Aorta (tissue), 5 donors: ENCODE measurements around the gene COL25A1. TPM values are rescaled to one million over a fixed set of nuclear protein-coding genes. Genes with fewer than 3 reads are reported as not detected.

Experiments
- ATAC-seq: fragments of 200-7000 bp; cut with Tn5 transposase; one replicate; pipeline ENCODE4 v1.9.1; 2022; ENCODE audit warnings: moderate library complexity; ENCODE audit not compliant: low FRiP score
- DNase-seq, 2 donors: peaks; one replicate each; pipeline ENCODE4 v3.0.0-alpha.2; 2020
- H3K27ac ChIP-seq, 2 donors: one replicate each; pipeline ENCODE4 v1.5.1; 2013; ENCODE audit warnings: low read length in 2 of 2, mild to moderate bottlenecking in 2 of 2, moderate library complexity in 2 of 2, control low read depth in 1 of 2, inconsistent platforms in 1 of 2, low read depth in 1 of 2
- H3K27me3 ChIP-seq, 2 donors: one replicate each; pipeline ENCODE4 v1.6.1; 2013; ENCODE audit warnings: control low read depth in 1 of 2, low read length in 1 of 2, mild to moderate bottlenecking in 1 of 2, moderate library complexity in 1 of 2; ENCODE audit not compliant: insufficient read depth in 2 of 2, control insufficient read depth in 1 of 2
- H3K36me3 ChIP-seq, 2 donors: one replicate each; pipeline ENCODE4 v1.6.1; 2013; ENCODE audit warnings: control low read depth in 1 of 2, low read length in 1 of 2, mild to moderate bottlenecking in 1 of 2; ENCODE audit not compliant: insufficient read depth in 2 of 2, control insufficient read depth in 1 of 2
- H3K4me1 ChIP-seq, 2 donors: one replicate each; pipeline ENCODE4 v1.6.1; 2013; ENCODE audit warnings: low read length in 2 of 2, control low read depth in 1 of 2, mild to moderate bottlenecking in 1 of 2, moderate library complexity in 1 of 2; ENCODE audit not compliant: insufficient read depth in 2 of 2, control insufficient read depth in 1 of 2
- H3K4me3 ChIP-seq, 2 donors: one replicate each; pipeline ENCODE4 v1.5.1; 2013; ENCODE audit warnings: low read length in 2 of 2, control low read depth in 1 of 2, mild to moderate bottlenecking in 1 of 2
- H3K9me3 ChIP-seq: one replicate; pipeline ENCODE4 v1.6.1; 2013; ENCODE audit warnings: mild to moderate bottlenecking, low read length; ENCODE audit not compliant: control insufficient read depth
- WGBS, 2 donors: extraction: QIAGEN DNeasy Blood & Tissue Kit; methylation state at CpG; one replicate each; pipeline ENCODE4 v1.1.7; 2013; 5-methylcytosine and 5-hydroxymethylcytosine counted together
- intact Hi-C, 2 donors: fragments of 100-400 bp; cut with DNase I; formaldehyde crosslinking; loops; one replicate each; pipeline versions ENCODE4 v1.14.2 to v1.15.0; 2022
- polyA plus RNA-seq, 2 donors: library from polyadenylated mRNA; stranded (reverse); fragments of 200-250 nt; gene quantifications; one replicate each; pipeline ENCODE4 v1.2.3, GENCODE V29; 2013
- total RNA-seq, 2 donors: library from RNA; stranded (reverse); fragmentation: NEBNext Ultra II Directional; extraction: Animal tissue kit (Norgen Biotek cat#: 25700); gene quantifications; one replicate each; pipeline ENCODE4 v1.2.1, GENCODE V29; 2021
- donor health status: healthy with polysubstance abuse.
- donor health status: Bipolar disorder and iron deficiency.
- donor health status: DM: no; HTN: no; CAD: no.
- donor health status: DM: no; HTN: no; CAD: no.
- donor health status: DM: yes; HTN: yes; CAD: no.

The COL25A1 gene
- total and polyA plus RNA-seq, 4 donors, result 0.08 to 8.1 (median 1.3) TPM

DNA sequence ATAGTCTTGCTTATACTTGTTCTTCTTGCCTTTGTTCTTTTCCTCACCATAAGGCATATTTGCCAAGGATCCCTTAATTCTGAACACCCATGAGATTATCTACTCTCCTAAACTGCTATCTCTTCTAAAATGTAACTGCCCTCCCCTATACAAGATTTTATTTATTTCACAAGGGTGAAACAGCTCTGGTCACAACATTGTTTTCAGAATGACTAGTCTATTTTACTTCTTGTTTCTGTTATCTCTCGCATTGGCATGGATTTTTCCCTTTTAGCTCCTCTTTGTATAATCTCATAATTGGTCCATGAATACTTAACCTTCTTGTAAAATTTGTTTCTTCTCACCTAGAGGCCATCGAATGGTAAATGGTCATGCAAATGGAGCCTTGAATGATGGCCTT is 17.2 kb upstream of the COL25A1 start:
- Histone ChIP-seq H3K27me3 (peaks cover 0 to 2% of the 10 kb centered on the region in 2 donors), H3K4me3 (no peak overlapping the region), H3K27ac (no peak overlapping the region), H3K4me1 (no peaks in the 10 kb centered on the region), H3K9me3 (peaks cover 2% of the 10 kb centered on the region), H3K36me3 (no peaks in the 10 kb centered on the region)
- no peak for DNase-seq
- intact Hi-C loops, result no loop called here
- ATAC-seq, result no peak
- WGBS, 2 donors, result 89 to 95% methylated on average over 2 of the region's 2 CpGs

DNA sequence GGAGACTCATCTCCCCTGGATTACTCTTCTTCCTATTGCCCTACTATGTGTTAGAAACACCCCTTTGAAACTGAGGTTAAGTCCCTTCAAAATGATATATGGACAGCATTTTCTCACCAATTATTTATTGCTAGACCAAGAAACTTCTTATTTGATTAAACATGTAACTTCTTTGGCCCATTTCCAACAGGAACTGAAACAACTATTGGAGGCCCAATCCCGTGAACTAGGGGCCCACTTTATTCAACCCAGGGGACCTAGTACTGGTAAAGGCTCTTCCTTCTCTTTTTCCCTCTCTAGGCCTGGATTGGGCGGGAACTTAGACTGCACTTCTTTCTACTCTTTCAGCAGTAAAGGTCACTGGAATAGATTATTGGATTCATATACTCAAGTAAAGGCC is 16.7 kb upstream of the COL25A1 start:
- Histone ChIP-seq H3K36me3 (no peaks in the 10 kb centered on the region), H3K4me3 (no peak overlapping the region), H3K27me3 (peaks cover 0 to 2% of the 10 kb centered on the region in 2 donors), H3K9me3 (peaks cover 3% of the 10 kb centered on the region), H3K4me1 (no peaks in the 10 kb centered on the region), H3K27ac (no peak overlapping the region)
- no peak for ATAC-seq
- intact Hi-C loops, result no loop called here
- 74 to 78% methylated on average over 2 of the region's 2 CpGs for WGBS, 2 donors
- DNase-seq, result no peak

- Histone ChIP-seq H3K9me3 (peaks cover 2% of the 10 kb centered on the region), H3K4me1 (no peaks in the 10 kb centered on the region), H3K27me3 (peaks cover 0 to 3% of the 10 kb centered on the region in 2 donors), H3K4me3 (no peak overlapping the region), H3K27ac (no peak overlapping the region), H3K36me3 (no peaks in the 10 kb centered on the region)
- intact Hi-C loops, result no loop called here
- ATAC-seq, result no peak
- 87 to 90% methylated on average over 2 of the region's 2 CpGs for WGBS, 2 donors
- DNase-seq, result no peak
These were observed 13.4 kb upstream of the COL25A1 start for GRCh38 chr4:109315818-109316217.

DNA sequence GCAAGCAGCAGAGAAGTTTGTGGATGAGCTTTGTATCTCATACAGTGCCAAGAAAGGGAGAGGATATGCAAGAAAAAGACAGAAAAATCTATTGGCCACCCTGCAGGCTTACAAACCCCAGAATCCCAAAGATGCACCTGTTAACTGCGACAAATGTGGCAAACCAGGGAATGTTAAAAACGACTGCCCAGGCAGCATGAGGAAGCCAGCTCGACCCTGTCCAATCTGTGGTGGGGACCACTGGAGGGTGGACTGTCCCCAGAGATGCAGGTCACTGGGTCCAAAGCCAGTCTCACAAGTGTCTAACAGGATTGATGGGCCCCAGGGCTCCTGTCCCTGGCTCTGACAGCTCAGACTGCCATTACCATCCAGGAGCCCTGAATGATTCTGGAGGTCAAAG is 12.9 kb upstream of the COL25A1 start:
- Histone ChIP-seq H3K4me3 (no peak overlapping the region), H3K4me1 (no peaks in the 10 kb centered on the region), H3K36me3 (no peaks in the 10 kb centered on the region), H3K9me3 (peaks cover 2% of the 10 kb centered on the region), H3K27ac (no peak overlapping the region), H3K27me3 (peaks cover 0 to 3% of the 10 kb centered on the region in 2 donors)
- intact Hi-C loops, result no loop called here
- 63 to 87% methylated on average over 3 of the region's 3 CpGs for WGBS, 2 donors
- no peak for ATAC-seq
- DNase-seq, result no peak

DNA sequence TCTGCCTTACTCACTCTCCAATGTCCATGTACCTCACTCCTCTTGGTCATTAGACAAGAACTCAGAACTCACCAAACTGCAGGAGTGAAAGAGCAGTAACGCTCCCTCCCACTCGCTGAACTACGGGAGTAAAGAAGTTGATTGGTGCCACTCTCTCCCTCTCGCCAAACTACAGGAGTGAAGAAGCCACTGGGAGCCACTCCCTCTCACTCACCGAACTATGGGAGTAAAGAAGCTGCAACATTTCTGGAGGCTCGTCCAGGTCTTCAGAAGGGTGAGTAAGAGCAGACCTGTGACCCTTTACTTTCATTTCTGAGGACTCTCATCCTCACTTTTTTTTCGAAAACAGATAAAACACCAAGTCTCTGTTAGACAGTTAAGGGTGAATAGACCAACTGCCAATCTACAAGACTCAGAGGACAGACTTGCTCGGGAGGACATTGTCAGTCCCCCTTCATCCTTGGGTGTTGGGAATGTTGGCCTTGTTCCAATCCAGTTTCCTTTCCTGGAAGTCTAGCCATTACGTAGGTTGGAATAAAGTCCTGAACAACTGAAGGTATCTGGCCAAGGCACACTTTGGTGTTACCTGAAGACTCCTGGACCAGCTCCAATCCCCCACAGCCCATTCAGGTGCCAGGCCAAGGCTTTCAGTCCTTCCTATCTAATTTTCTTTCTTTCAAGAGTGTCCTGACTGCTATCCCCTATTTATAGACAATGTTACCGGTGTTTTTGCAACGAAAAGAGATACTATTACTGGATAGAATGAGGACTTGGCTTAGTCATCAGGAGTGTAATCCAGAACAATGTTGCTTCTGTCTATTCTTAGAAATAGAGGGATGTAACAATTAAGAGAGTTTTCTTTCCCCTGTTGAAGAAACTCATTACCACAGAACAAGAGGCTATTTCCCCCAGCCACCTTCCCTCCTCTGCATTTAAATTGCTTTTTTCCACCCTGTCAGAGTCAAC is 11.0 kb upstream of the COL25A1 start:
- 89 to 90% methylated on average over 11 of the region's 11 CpGs for WGBS, 2 donors
- intact Hi-C loops, result no loop called here
- ATAC-seq, result no peak

GRCh38 chr4:109303140-109303496 is 660 bp upstream of the COL25A1 start:
- Histone ChIP-seq H3K4me3 (peak overlapping the region; percentile 7 to 42), H3K36me3 (no peaks in the 10 kb centered on the region), H3K4me1 (no peaks in the 10 kb centered on the region), H3K27me3 (no peaks in the 10 kb centered on the region), H3K9me3 (no peaks in the 10 kb centered on the region), H3K27ac (no peak overlapping the region)
- ATAC-seq, result peak; percentile 59
- intact Hi-C loops, result loop anchor here in 1 of 2 donors (10.0 kb wide), 1 partner anchor 468 kb away; no protein-coding TSS in a partner anchor
- WGBS, 2 donors, result 2 to 3% methylated on average over 9 to 10 of the region's 10 CpGs
- no peak for DNase-seq

More for the DNA sequence above, 11.0 kb upstream of the COL25A1 start:
- no peak overlapping the region for H3K4me3 ChIP-seq
- peaks cover 2% of the 10 kb centered on the region for H3K9me3 ChIP-seq
- H3K4me1 ChIP-seq, result no peaks in the 10 kb centered on the region
- H3K27ac ChIP-seq, result no peak overlapping the region
- H3K36me3 ChIP-seq, result no peaks in the 10 kb centered on the region
- no peak for DNase-seq
- peaks cover 0 to 1% of the 10 kb centered on the region in 2 donors for H3K27me3 ChIP-seq

- H3K27ac ChIP-seq, result no peak overlapping the region
- WGBS, 2 donors, result 7 to 8% methylated on average over 35 to 40 of the region's 40 CpGs
- H3K27me3 ChIP-seq, result no peaks in the 10 kb centered on the region
- peak; percentile 38 for ATAC-seq
- H3K4me1 ChIP-seq, result no peaks in the 10 kb centered on the region
- H3K4me3 ChIP-seq, result peak overlapping the region; percentile 7 to 42
- intact Hi-C loops, result loop anchor here in 1 of 2 donors (10.0 kb wide), 1 partner anchor 467 kb away; no protein-coding TSS in a partner anchor
- no peak for DNase-seq
- no peaks in the 10 kb centered on the region for H3K9me3 ChIP-seq
- no peaks in the 10 kb centered on the region for H3K36me3 ChIP-seq
These were observed 652 bp downstream of the COL25A1 start for GRCh38 chr4:109301651-109302360.

GRCh38 chr4:109298279-109299010 is 4.0 kb downstream of the COL25A1 start:
- DNase-seq, result no peak
- H3K27me3 ChIP-seq, result no peaks in the 10 kb centered on the region
- no peaks in the 10 kb centered on the region for H3K36me3 ChIP-seq
- H3K4me3 ChIP-seq, result no peak overlapping the region
- no peaks in the 10 kb centered on the region for H3K9me3 ChIP-seq
- intact Hi-C loops, result no loop called here
- no peak overlapping the region for H3K27ac ChIP-seq
- no peak for ATAC-seq
- WGBS, 2 donors, result 61 to 62% methylated on average over 3 of the region's 3 CpGs
- H3K4me1 ChIP-seq, result no peaks in the 10 kb centered on the region
